Measurements from ENCODE around the gene SCN1B.

GRCh38 chr19:34991542-34992333 is 38.5 kb upstream of the SCN1B start:
- no peak for TF ChIP-seq CTCF (IDR thresholded peaks at IDR 0.05)
- no peak for TF ChIP-seq POLR2A (IDR thresholded peaks at IDR 0.05)
- no peak for TF ChIP-seq EP300 (IDR thresholded peaks at IDR 0.05)
